H1 (cell line): ENCODE measurements around the gene MFSD6L. TPM values are rescaled to one million over a fixed set of nuclear protein-coding genes. Genes with fewer than 3 reads are reported as not detected.

Source experiments
- CTCF ChIA-PET: fragments of 300-600 bp; sonication (Branson Sonifier 250); formaldehyde crosslinking; loops from one replicate; lab custom pipeline; 2021; ENCODE audit not compliant: partially characterized antibody; lab: Charles Lee
- POLR2A ChIA-PET: fragments of 300-600 bp; sonication (Branson Sonifier 250); formaldehyde crosslinking; loops from one replicate; lab custom pipeline; 2021; ENCODE audit warnings: inconsistent platforms; ENCODE audit not compliant: partially characterized antibody; lab: Charles Lee
- DNase-seq, 2 experiments: peaks; one replicate each; pipeline versions ENCODE4 v3.0.0 to v3.0.0-alpha.2; 2010 to 2022; ENCODE audit warnings: low spot score in 2 of 2, low read depth in 1 of 2, mixed read lengths in 1 of 2
- FAIRE-seq: peaks from 2 replicates; lab custom pipeline; 2011; peaks lifted over from hg19 to GRCh38; lab: Jason Lieb, UNC
- H2AFZ ChIP-seq: 2 replicates; pipeline ENCODE4 v1.8.1; 2012; ENCODE audit warnings: low read length, inconsistent platforms
- H2AK5ac ChIP-seq: 2 replicates; pipeline ENCODE4 v1.6.1; 2013; ENCODE audit warnings: low read depth, low read length
- H2BK120ac ChIP-seq: replicated peaks from 2 replicates; pipeline ENCODE3; 2013; ENCODE audit warnings: low read depth, low read length, inconsistent platforms
- H2BK12ac ChIP-seq: 2 replicates; pipeline ENCODE4 v1.6.1; 2013; ENCODE audit warnings: low read depth, low read length
- H2BK15ac ChIP-seq: 2 replicates; pipeline ENCODE4 v1.6.1; 2013; ENCODE audit warnings: low read length
- H2BK20ac ChIP-seq: 2 replicates; pipeline ENCODE4 v1.6.1; 2013; ENCODE audit warnings: low read length
- H2BK5ac ChIP-seq: 2 replicates; pipeline ENCODE4 v1.6.1; 2013; ENCODE audit warnings: low read depth, low read length
- H3K14ac ChIP-seq: 2 replicates; pipeline ENCODE4 v1.6.1; 2013; ENCODE audit warnings: inconsistent platforms; ENCODE audit not compliant: insufficient read length
- H3K18ac ChIP-seq: 2 replicates; pipeline ENCODE4 v1.6.1; 2013; ENCODE audit warnings: low read length; ENCODE audit errors: extremely low read depth
- H3K23ac ChIP-seq: 2 replicates; pipeline ENCODE4 v1.6.1; 2013; ENCODE audit warnings: inconsistent platforms; ENCODE audit not compliant: insufficient read length
- H3K23me2 ChIP-seq: 2 replicates; pipeline ENCODE4 v1.6.1; 2013; ENCODE audit warnings: low read depth, low read length
- H3K27ac ChIP-seq: 2 replicates; pipeline ENCODE4 v1.6.1; 2011; ENCODE audit warnings: low read depth, low read length, inconsistent platforms
- H3K27me3 ChIP-seq, 4 experiments: replicated peaks in 1 of 4; 1 replicate in 1 of 4; 2 replicates in 3 of 4; pipeline versions ENCODE4 v1.6.1 to v1.8.1; 2011 to 2013; ENCODE audit warnings: low read length in 3 of 4, mild to moderate bottlenecking in 3 of 4, inconsistent platforms in 2 of 4, mixed read lengths in 2 of 4, moderate library complexity in 1 of 4; ENCODE audit not compliant: control insufficient read depth in 3 of 4, insufficient read depth in 3 of 4; ENCODE audit errors: extremely low read depth in 1 of 4
- H3K36me3 ChIP-seq, 4 experiments: 2 replicates each; pipeline versions ENCODE4 v1.6.1 to v1.8.1; 2011 to 2013; ENCODE audit warnings: mild to moderate bottlenecking in 4 of 4, low read length in 3 of 4, moderate library complexity in 2 of 4, control low read depth in 1 of 4, inconsistent platforms in 1 of 4; ENCODE audit not compliant: insufficient read depth in 4 of 4, control insufficient read depth in 2 of 4
- H3K4ac ChIP-seq: replicated peaks from 2 replicates; pipeline ENCODE3; 2013; ENCODE audit warnings: low read length, low read depth, mixed read lengths, inconsistent platforms; ENCODE audit not compliant: insufficient read length
- H3K4me1 ChIP-seq, 4 experiments: replicated peaks in 1 of 4; 1 replicate in 1 of 4; 2 replicates in 3 of 4; pipeline versions ENCODE4 v1.6.1 to v1.8.1; 2011 to 2013; ENCODE audit warnings: low read length in 3 of 4, inconsistent platforms in 2 of 4, mixed read lengths in 1 of 4; ENCODE audit not compliant: insufficient read depth in 4 of 4, control insufficient read depth in 3 of 4
- H3K4me2 ChIP-seq, 2 experiments: 2 replicates each; pipeline versions ENCODE4 v1.6.1 to v1.8.1; 2011 to 2013; ENCODE audit warnings: low read depth in 2 of 2, low read length in 2 of 2, control low read depth in 1 of 2, inconsistent platforms in 1 of 2, mild to moderate bottlenecking in 1 of 2; ENCODE audit not compliant: insufficient read depth in 1 of 2
- H3K4me3 ChIP-seq, 4 experiments: fragments of 200-600, 300-600 bp in 1 of 4; sonication (generic), shearing (Covaris generic), sonication (Bioruptor Twin) in 1 of 4; 2 replicates each; pipeline versions ENCODE4 v1.5.1 to v1.8.1; 2011 to 2016; ENCODE audit warnings: low read length in 4 of 4, low read depth in 3 of 4, control low read depth in 2 of 4, inconsistent platforms in 2 of 4, mild to moderate bottlenecking in 2 of 4, mixed read lengths in 1 of 4, moderate library complexity in 1 of 4; ENCODE audit not compliant: insufficient read depth in 2 of 4; ENCODE audit errors: extremely low read depth in 1 of 4
- H3K56ac ChIP-seq: replicated peaks from 2 replicates; pipeline ENCODE3; 2013; ENCODE audit warnings: low read depth, mild to moderate bottlenecking, mixed read lengths, low read length, inconsistent platforms; ENCODE audit not compliant: insufficient read length
- H3K79me1 ChIP-seq: 2 replicates; pipeline ENCODE4 v1.6.1; 2013; ENCODE audit warnings: low read depth, low read length, control low read depth
- H3K79me2 ChIP-seq, 2 experiments: 2 replicates each; pipeline versions ENCODE4 v1.6.1 to v1.8.1; 2012 to 2013; ENCODE audit warnings: low read length in 2 of 2, mild to moderate bottlenecking in 2 of 2, inconsistent platforms in 1 of 2; ENCODE audit not compliant: insufficient read depth in 2 of 2, control insufficient read depth in 1 of 2
- H3K9ac ChIP-seq, 4 experiments: replicated peaks in 1 of 4; 1 replicate in 1 of 4; 2 replicates in 3 of 4; pipeline versions ENCODE4 v1.6.1 to v1.8.1; 2011 to 2013; ENCODE audit warnings: low read depth in 3 of 4, low read length in 3 of 4, control low read depth in 2 of 4, mild to moderate bottlenecking in 2 of 4, moderate library complexity in 2 of 4, inconsistent platforms in 1 of 4; ENCODE audit errors: extremely low read depth in 1 of 4
- H3K9me3 ChIP-seq, 2 experiments: 2 replicates each; pipeline versions ENCODE4 v1.6.1 to v1.8.1; 2012 to 2013; ENCODE audit warnings: mild to moderate bottlenecking in 2 of 2, moderate library complexity in 2 of 2, control low read depth in 1 of 2, inconsistent platforms in 1 of 2, low read depth in 1 of 2, low read length in 1 of 2, mixed read lengths in 1 of 2; ENCODE audit not compliant: insufficient read depth in 2 of 2
- H4K20me1 ChIP-seq, 2 experiments: replicated peaks in 1 of 2; 2 replicates each; pipeline versions ENCODE3 to v1.8.1; 2011 to 2013; ENCODE audit warnings: inconsistent platforms in 2 of 2, low read length in 2 of 2, mild to moderate bottlenecking in 1 of 2; ENCODE audit not compliant: insufficient read depth in 2 of 2, control insufficient read depth in 1 of 2
- H4K5ac ChIP-seq: 2 replicates; pipeline ENCODE4 v1.6.1; 2013; ENCODE audit warnings: low read length, low read depth, mixed read lengths, inconsistent platforms; ENCODE audit not compliant: insufficient read length
- H4K8ac ChIP-seq: 2 replicates; pipeline ENCODE4 v1.8.0; 2013; ENCODE audit warnings: mild to moderate bottlenecking, moderate library complexity, low read length, inconsistent platforms; ENCODE audit not compliant: insufficient read depth; ENCODE audit errors: extremely low read depth
- H4K91ac ChIP-seq: replicated peaks from 2 replicates; pipeline ENCODE3; 2013; ENCODE audit warnings: low read length, mixed read lengths, inconsistent platforms; ENCODE audit not compliant: insufficient read length
- CBX5 ChIP-seq: fragments of 300-800, 300-1000 bp; sonication (generic); IDR thresholded peaks from 2 replicates; pipeline ENCODE4 v1.7.1; 2016; ENCODE audit warnings: antibody characterized with exemption, low read length, low read depth
- CBX8 ChIP-seq: fragments of 300-800, 300-1000 bp; sonication (generic); IDR thresholded peaks from 2 replicates; pipeline ENCODE4 v1.7.1; 2016; ENCODE audit warnings: low read depth, low read length, borderline replicate concordance
- CTBP2 ChIP-seq: IDR thresholded peaks from 2 replicates; pipeline ENCODE4 v1.7.0; 2011; ENCODE audit warnings: borderline replicate concordance, mild to moderate bottlenecking, moderate library complexity, mixed read lengths, low read length; ENCODE audit not compliant: insufficient read depth, insufficient read length
- CTCF ChIP-seq, 3 experiments: IDR thresholded peaks; 1 replicate in 2 of 3; 2 replicates in 1 of 3; pipeline versions ENCODE4 v1.5.1 to v1.6.1; 2011; ENCODE audit warnings: low read length in 3 of 3, mild to moderate bottlenecking in 3 of 3, inconsistent platforms in 2 of 3, low read depth in 1 of 3, moderate library complexity in 1 of 3; ENCODE audit not compliant: insufficient read depth in 1 of 3; ENCODE audit errors: control extremely low read depth in 1 of 3
- KDM1A ChIP-seq: fragments of 200-600, 300-600 bp; sonication (generic); IDR thresholded peaks from 2 replicates; pipeline ENCODE4 v1.7.1; 2016; ENCODE audit warnings: mild to moderate bottlenecking, low read length, borderline replicate concordance
- PHF8 ChIP-seq: fragments of 200-600 bp; sonication (generic); conservative IDR thresholded peaks from 2 replicates; pipeline ENCODE4 v1.7.1; 2012; ENCODE audit warnings: low read depth, mild to moderate bottlenecking, inconsistent platforms, low read length, moderate library complexity
- POLR2AphosphoS5 ChIP-seq: IDR thresholded peaks from 2 replicates; pipeline ENCODE4 v1.6.1; 2011; ENCODE audit warnings: low read depth, low read length
- RNF2 ChIP-seq: fragments of 200-900, 300-1000 bp; sonication (generic); IDR thresholded peaks from 2 replicates; pipeline ENCODE4 v1.7.1; 2016; ENCODE audit warnings: borderline replicate concordance, low read depth, mild to moderate bottlenecking, antibody characterized with exemption, low read length; ENCODE audit not compliant: poor library complexity, severe bottlenecking; ENCODE audit errors: missing control alignments
- SIN3A ChIP-seq, 2 experiments: IDR thresholded peaks in 1 of 2; conservative IDR thresholded peaks in 1 of 2; 2 replicates each; pipeline ENCODE4 v1.6.1; 2011 to 2012; ENCODE audit warnings: low read length in 2 of 2, improper control_type of control experiment in 1 of 2, low read depth in 1 of 2, mild to moderate bottlenecking in 1 of 2
- YY1 ChIP-seq: IDR thresholded peaks from 2 replicates; pipeline ENCODE4 v1.6.1; 2011; ENCODE audit warnings: low read depth, mild to moderate bottlenecking, low read length
- ZNF274 ChIP-seq: IDR thresholded peaks from 2 replicates; pipeline ENCODE4 v1.7.0; 2012; ENCODE audit warnings: low read length, borderline replicate concordance; ENCODE audit errors: extremely low read depth
- WGBS, 2 experiments: shearing (Covaris generic) in 1 of 2; methylation state at CpG; one replicate each; pipeline versions ENCODE4 v1.1.6 to v1.1.7; 2013 to 2015; ENCODE audit warnings: low lambda C conversion rate in 2 of 2, mixed read lengths in 2 of 2, inconsistent platforms in 1 of 2, low coverage in 1 of 2, missing lambda C conversion rate in 1 of 2; ENCODE audit not compliant: insufficient replicate concordance in 2 of 2, insufficient coverage in 1 of 2, insufficient read length in 1 of 2; ENCODE audit errors: extremely low coverage in 1 of 2, missing lambda C conversion rate in 1 of 2; 5-methylcytosine and 5-hydroxymethylcytosine counted together
- polyA plus RNA-seq, 7 experiments: library from polyadenylated mRNA; depleted of rRNA in 3 of 7; stranded (reverse) in 5 of 7; unstranded in 2 of 7; fragments of >200 nt in 5 of 7; fragments of 200-250 nt in 2 of 7; gene quantifications; 1 replicate in 5 of 7; 2 replicates in 1 of 7; 4 replicates in 1 of 7; pipeline versions ENCODE4 v1.2.1 to v1.2.3, GENCODE V29; 2011 to 2013; ENCODE audit warnings: missing spikeins in 2 of 7, mixed read lengths in 2 of 7
- total RNA-seq: library from RNA; stranded (reverse); fragmentation: NEBNext Ultra II Directional; extraction: Animal tissue kit (Norgen Biotek cat#: 25700); gene quantifications from 2 replicates; pipeline ENCODE4 v1.2.1, GENCODE V29; 2021

The MFSD6L gene
- total and polyA plus RNA-seq, 2 of the 8 experiments (the other 6 are each of a cell fraction or from before 2014, with no cell fraction given) = 2.6 to 2.7 TPM

- FAIRE-seq = no peak
- TF ChIP-seq PHF8 = no peak
- no peak for TF ChIP-seq CBX8
- no peak for TF ChIP-seq CTCF (IDR thresholded peaks at IDR 0.05; ENCODE audit: control extremely low read depth in 1 of 3, insufficient read depth in 1 of 3, low read depth in 1 of 3, low read length in 3 of 3)
- TF ChIP-seq POLR2AphosphoS5 = no peak
- no peak for TF ChIP-seq SIN3A (conservative IDR thresholded peaks at IDR 0.05 in 1 of 2, IDR thresholded peaks at IDR 0.05 in 1 of 2; ENCODE audit: low read depth in 1 of 2, low read length in 2 of 2)
- TF ChIP-seq ZNF274 = no peak
- TF ChIP-seq KDM1A = no peak
- no peak for TF ChIP-seq CBX5
- TF ChIP-seq RNF2 = no peak
- no peak for TF ChIP-seq CTBP2
- TF ChIP-seq YY1 = no peak
Measured at GRCh38 chr17:8749616-8750015, 49.5 kb downstream of the MFSD6L start.

More at GRCh38 chr17:8749616-8750015, 49.5 kb downstream of the MFSD6L start:
- H3K4me1 ChIP-seq = peaks cover 0 to 5% (median 0%) of the 10 kb centered on the region in 4 experiments; a peak in 1 of 7 replicates
- DNase-seq = no peak
- WGBS, 2 experiments = 91% methylated on average over 3 of the region's 3 CpGs; no CpG with 5 or more reads in 1 of the 2 experiments
- H2BK12ac ChIP-seq = no peak overlapping the region
- H3K79me2 ChIP-seq = no peaks in the 10 kb centered on the region
- no peak overlapping the region for H3K4ac ChIP-seq
- no peak overlapping the region for H3K56ac ChIP-seq
- no peaks in the 10 kb centered on the region for H3K9me3 ChIP-seq
- no peak overlapping the region for H3K9ac ChIP-seq
- H3K79me1 ChIP-seq = no peaks in the 10 kb centered on the region
- H3K18ac ChIP-seq = no peak overlapping the region
- H3K27ac ChIP-seq = no peak overlapping the region
- no peak overlapping the region for H4K5ac ChIP-seq
- ChIA-PET CTCF (interaction anchor here (1.6 kb wide), 1 partner anchor 145 kb away, joined by 3 read pairs; no protein-coding TSS in a partner anchor), POLR2A (no interaction called here)
- H3K23ac ChIP-seq = no peak overlapping the region
- H2BK5ac ChIP-seq = no peak overlapping the region
- peaks cover 0 to 5% (median 0%) of the 10 kb centered on the region in 4 experiments; a peak in 2 of 7 replicates for H3K27me3 ChIP-seq
- H2AK5ac ChIP-seq = no peak overlapping the region
- H2AFZ ChIP-seq = no peak overlapping the region
- no peak overlapping the region for H3K14ac ChIP-seq
- no peak overlapping the region for H2BK20ac ChIP-seq
- no peaks in the 10 kb centered on the region for H4K20me1 ChIP-seq
- H3K4me3 ChIP-seq = no peak overlapping the region
- H3K36me3 ChIP-seq = no peaks in the 10 kb centered on the region
- H2BK120ac ChIP-seq = no peak overlapping the region
- no peak overlapping the region for H3K4me2 ChIP-seq
- no peak overlapping the region for H4K91ac ChIP-seq
- peaks cover 6% of the 10 kb centered on the region for H3K23me2 ChIP-seq
- no peak overlapping the region for H2BK15ac ChIP-seq
- H4K8ac ChIP-seq = no peak overlapping the region
